ENCODE measurements around the gene NANS. TPM values are rescaled to one million over a fixed set of nuclear protein-coding genes. Genes with fewer than 3 reads are reported as not detected.

The NANS gene
- total and polyA plus RNA-seq, 10 of the 15 experiments (the other 5 are each of a cell fraction or from before 2014, with no cell fraction given) = 21.0 to 126 (median 52.3) TPM

GRCh38 chr9:98100456-98100855 is 43.9 kb downstream of the NANS start:
- CTCF ChIA-PET = interaction anchor here (1.2 to 4.0 kb wide), 4 partner anchors 18 to 157 kb away, joined by 3 to 26 read pairs (median 7); partner anchors contain the start of gene TRIM14

More at GRCh38 chr9:98100456-98100855, 43.9 kb downstream of the NANS start:
- in situ Hi-C loops (cut with MboI) = no loop called here
- no peak overlapping the region for H3K9ac ChIP-seq (ENCODE audit: control insufficient read depth, insufficient read depth, low read length)
- intact Hi-C loops (cut with micrococcal nuclease; ENCODE audit: unreplicated experiment) = loop anchor here (5.0 kb wide), 1 partner anchor 63 kb away; no protein-coding TSS in a partner anchor
- ATAC-seq (no peak), FAIRE-seq (no peak), DNase-seq (ENCODE audit: low read depth, low spot score) (no peak)
- ChIA-PET SMC1A (ENCODE audit: uncharacterized antibody, unreplicated experiment) (interaction anchor here (0.7 to 6.3 kb wide), 6 partner anchors 9 to 32 kb away, joined by 3 to 72 read pairs (median 6); partner anchors contain the start of gene TRIM14), RAD21 (ENCODE audit: unreplicated experiment) (interaction anchor here (0.5 to 3.2 kb wide), 5 partner anchors 8 to 1648 kb away, joined by 3 to 34 read pairs (median 3); partner anchors contain the start of genes NANS and TRIM14), POLR2A (interaction anchor here (0.7 kb wide), 1 partner anchor 9 kb away, joined by 3 read pairs; no protein-coding TSS in a partner anchor)
- no peak overlapping the region for H3K4me3 ChIP-seq
- H3K4me1 ChIP-seq (ENCODE audit: control insufficient read depth, insufficient read depth, low read length) = peaks cover 78% of the 10 kb centered on the region
- no peaks in the 10 kb centered on the region for H3K27me3 ChIP-seq (replicated peaks in 1 of 2; ENCODE audit: control insufficient read depth in 2 of 2, insufficient read depth in 2 of 2, low read length in 1 of 2)
- H2AFZ ChIP-seq (ENCODE audit: control insufficient read depth, low read depth, low read length) = no peak overlapping the region
- no TSS peak for BruUV-seq (replicated peaks)
- peaks cover 9 to 15% of the 10 kb centered on the region in 2 experiments for H3K36me3 ChIP-seq (ENCODE audit: control insufficient read depth in 2 of 2, insufficient read depth in 2 of 2, low read length in 1 of 2)
- H3K27ac ChIP-seq (ENCODE audit: control insufficient read depth, insufficient read depth) = peak overlapping the region; percentile 75; the same call in 1 of the 2 replicates
- H3K4me2 ChIP-seq (ENCODE audit: control insufficient read depth, insufficient read depth) = peak overlapping the region; percentile 76; the same call in 1 of the 2 replicates
- peaks cover 38% of the 10 kb centered on the region for H3K79me2 ChIP-seq (ENCODE audit: control insufficient read depth, insufficient read depth, low read length)
- no peaks in the 10 kb centered on the region; the same call in 2 of the 3 replicates for H3K9me3 ChIP-seq (replicated peaks; ENCODE audit: control insufficient read depth, insufficient read depth, low read length)
- no peaks in the 10 kb centered on the region for H4K20me1 ChIP-seq (ENCODE audit: control insufficient read depth, insufficient read depth)
- no peak for TF ChIP-seq HDAC2 (IDR thresholded peaks at IDR 0.05)
- TF ChIP-seq IKZF2 (IDR thresholded peaks at IDR 0.05) = no peak
- no peak for TF ChIP-seq HSF1 (IDR thresholded peaks at IDR 0.05; ENCODE audit: low read depth, low read length)
- TF ChIP-seq CHD2 (IDR thresholded peaks at IDR 0.05; ENCODE audit: borderline replicate concordance, low read depth, low read length) = no peak
- no peak for TF ChIP-seq ZNF384 (IDR thresholded peaks at IDR 0.05; ENCODE audit: borderline replicate concordance, low read depth, low read length)
- no peak for TF ChIP-seq STAT3 (IDR thresholded peaks at IDR 0.05; ENCODE audit: low read depth, low read length)
- TF ChIP-seq KDM1A (IDR thresholded peaks at IDR 0.05; ENCODE audit: borderline replicate concordance) = no peak
- TF ChIP-seq HCFC1 (IDR thresholded peaks at IDR 0.05; ENCODE audit: low read length) = no peak
- no peak for TF ChIP-seq ZBTB33 (IDR thresholded peaks at IDR 0.05)
- no peak for TF ChIP-seq SPI1 (IDR thresholded peaks at IDR 0.05; ENCODE audit: borderline replicate concordance, insufficient read depth, low read depth, low read length)
- no peak for TF ChIP-seq DPF2 (IDR thresholded peaks at IDR 0.05)
- no peak for TF ChIP-seq ATF7 (IDR thresholded peaks at IDR 0.05; ENCODE audit: low read depth)

Measured in GM12878 (cell line).